AG04450 (cell line): ENCODE measurements around the gene RSAD2. TPM values are rescaled to one million over a fixed set of nuclear protein-coding genes. Genes with fewer than 3 reads are reported as not detected.
A peak's percentile ranks its signal among the peaks of the same experiment; 100 is the strongest.

ENCODE experiments used
- CTCF ChIA-PET: fragments of 300-600, 350-600 bp; formaldehyde crosslinking; extraction: SDS; loops from one replicate; lab custom pipeline; 2022; ENCODE audit warnings: antibody characterized with exemption, inconsistent platforms; lab: Charles Lee
- POLR2A ChIA-PET: fragments of 350-600 bp; formaldehyde crosslinking; extraction: SDS; loops from one replicate; lab custom pipeline; 2021; ENCODE audit warnings: antibody characterized with exemption, inconsistent platforms; lab: Yijun Ruan, JAX
- DNase-seq: peaks from one replicate; pipeline ENCODE4 v3.0.0-alpha.2; 2011; ENCODE audit warnings: low read depth, low spot score
- H3K27ac ChIP-seq: one replicate; pipeline ENCODE4 v1.5.1; 2012; ENCODE audit warnings: low read depth, low read length, control low read depth
- H3K27me3 ChIP-seq: one replicate; pipeline ENCODE4 v1.6.0; 2012; ENCODE audit warnings: low read length; ENCODE audit not compliant: control insufficient read depth, insufficient read depth
- H3K4me3 ChIP-seq: 2 replicates; pipeline ENCODE4 v1.5.1; 2011; ENCODE audit warnings: mild to moderate bottlenecking, low read depth, low read length, control low read depth
- H3K9me3 ChIP-seq: 2 replicates; pipeline ENCODE4 v1.5.1; 2012; ENCODE audit warnings: low read length; ENCODE audit not compliant: control insufficient read depth, insufficient read depth
- polyA plus RNA-seq: library from polyadenylated mRNA; depleted of rRNA; stranded (reverse); fragments of >200 nt; gene quantifications from 2 replicates; pipeline ENCODE4 v1.2.3, GENCODE V29; 2011
- TF ChIP-seq, protein P1 (sequence below): IDR thresholded peaks from 2 replicates; pipeline ENCODE4 v1.5.1; 2011; ENCODE audit warnings: low read depth, low read length, control low read depth, inconsistent platforms

The RSAD2 gene
- polyA plus RNA-seq, 1 experiment, result not detected

- DNase-seq, result no peak
- CTCF ChIA-PET, result no interaction called here
- TF ChIP-seq, protein P1, sequence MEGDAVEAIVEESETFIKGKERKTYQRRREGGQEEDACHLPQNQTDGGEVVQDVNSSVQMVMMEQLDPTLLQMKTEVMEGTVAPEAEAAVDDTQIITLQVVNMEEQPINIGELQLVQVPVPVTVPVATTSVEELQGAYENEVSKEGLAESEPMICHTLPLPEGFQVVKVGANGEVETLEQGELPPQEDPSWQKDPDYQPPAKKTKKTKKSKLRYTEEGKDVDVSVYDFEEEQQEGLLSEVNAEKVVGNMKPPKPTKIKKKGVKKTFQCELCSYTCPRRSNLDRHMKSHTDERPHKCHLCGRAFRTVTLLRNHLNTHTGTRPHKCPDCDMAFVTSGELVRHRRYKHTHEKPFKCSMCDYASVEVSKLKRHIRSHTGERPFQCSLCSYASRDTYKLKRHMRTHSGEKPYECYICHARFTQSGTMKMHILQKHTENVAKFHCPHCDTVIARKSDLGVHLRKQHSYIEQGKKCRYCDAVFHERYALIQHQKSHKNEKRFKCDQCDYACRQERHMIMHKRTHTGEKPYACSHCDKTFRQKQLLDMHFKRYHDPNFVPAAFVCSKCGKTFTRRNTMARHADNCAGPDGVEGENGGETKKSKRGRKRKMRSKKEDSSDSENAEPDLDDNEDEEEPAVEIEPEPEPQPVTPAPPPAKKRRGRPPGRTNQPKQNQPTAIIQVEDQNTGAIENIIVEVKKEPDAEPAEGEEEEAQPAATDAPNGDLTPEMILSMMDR, result no peak
- no peak overlapping the region for H3K27ac ChIP-seq
- peaks cover 12% of the 10 kb centered on the region for H3K27me3 ChIP-seq
- peak overlapping the region; percentile 45; the same call in 1 of the 2 replicates for H3K4me3 ChIP-seq
- H3K9me3 ChIP-seq, result no peaks in the 10 kb centered on the region; the same call in 1 of the 2 replicates
- POLR2A ChIA-PET, result no interaction called here
These were observed 40.3 kb downstream of the RSAD2 start for GRCh38 chr2:6917761-6918421.

- ChIA-PET CTCF (no interaction called here), POLR2A (no interaction called here)
- H3K4me3 ChIP-seq, result no peak overlapping the region
- H3K27ac ChIP-seq, result no peak overlapping the region
- TF ChIP-seq, protein P1, result no peak
- H3K27me3 ChIP-seq, result peaks cover 10% of the 10 kb centered on the region
- DNase-seq, result no peak
- no peaks in the 10 kb centered on the region; the same call in 1 of the 2 replicates for H3K9me3 ChIP-seq
These were observed 42.5 kb downstream of the RSAD2 start for GRCh38 chr2:6919901-6920742.

- no peak overlapping the region for H3K27ac ChIP-seq
- POLR2A ChIA-PET, result no interaction called here
These were observed 43.1 kb downstream of the RSAD2 start for GRCh38 chr2:6920743-6921064.

DNA sequence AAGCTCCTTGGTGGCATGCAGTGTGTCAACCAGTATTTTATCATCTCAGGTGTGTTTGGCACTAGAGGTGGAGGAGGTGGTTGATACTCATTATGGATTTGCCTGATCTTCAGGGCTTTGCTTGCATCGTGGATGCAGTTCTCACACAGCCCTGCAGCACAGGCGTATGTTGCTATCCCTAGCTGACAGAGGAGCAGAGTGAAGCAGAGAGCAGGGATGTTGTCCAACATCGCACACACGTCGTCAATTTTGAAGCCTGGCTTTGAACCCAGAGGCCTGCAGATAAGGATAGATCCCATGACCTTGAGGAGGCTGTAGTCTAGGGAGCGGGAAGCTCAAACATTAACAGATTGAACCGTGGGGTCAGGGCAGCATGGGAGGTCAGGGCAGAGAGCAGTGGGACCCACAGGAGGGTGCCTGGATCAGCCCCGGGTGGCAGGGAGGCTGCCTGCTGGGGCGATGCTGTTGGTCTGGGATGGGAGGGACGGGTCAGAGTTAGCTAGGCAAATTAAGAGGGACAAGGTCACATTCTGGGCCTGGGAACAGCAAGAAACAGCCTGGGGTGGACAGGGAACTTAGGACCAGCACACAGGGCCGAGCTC, 43.8 kb downstream of the RSAD2 start:
- CTCF ChIA-PET, result no interaction called here
- Histone ChIP-seq H3K27ac (no peak overlapping the region), H3K27me3 (peaks cover 10% of the 10 kb centered on the region)

More at GRCh38 chr2:6920743-6921064, 43.1 kb downstream of the RSAD2 start:
- TF ChIP-seq, protein P1, result no peak
- no peak overlapping the region for H3K4me3 ChIP-seq
- CTCF ChIA-PET, result no interaction called here
- peaks cover 10% of the 10 kb centered on the region for H3K27me3 ChIP-seq
- no peaks in the 10 kb centered on the region; the same call in 1 of the 2 replicates for H3K9me3 ChIP-seq
- DNase-seq, result no peak

More for the DNA sequence above, 43.8 kb downstream of the RSAD2 start:
- no peak for DNase-seq
- Histone ChIP-seq H3K9me3 (no peaks in the 10 kb centered on the region; the same call in 1 of the 2 replicates), H3K4me3 (no peak overlapping the region)
- TF ChIP-seq, protein P1, result no peak
- POLR2A ChIA-PET, result no interaction called here
